GM19351 (cell line): ENCODE data around the gene PHB1.
"Not testable (repeated sequence)": the region's sequence is repeated elsewhere in the genome, so short reads cannot be mapped to it uniquely, and the experiment has no call there.

Source experiments
- ATAC-seq: cut with Tn5 transposase; IDR thresholded peaks from one replicate; pipeline ENCODE4 v1.9.1; 2021; ENCODE audit warnings: mild to moderate bottlenecking, moderate library complexity; ENCODE audit not compliant: unreplicated experiment

The PHB1 gene

GRCh38 chr17:49381793-49382192 lies 32.9 kb downstream of the PHB1 start:
- ATAC-seq, result no peak

GRCh38 chr17:49381033-49381432 lies 33.6 kb downstream of the PHB1 start:
- no peak for ATAC-seq

GRCh38 chr17:49379926-49380325 lies 34.8 kb downstream of the PHB1 start:
- ATAC-seq, result no peak

GRCh38 chr17:49378311-49378710 lies 36.4 kb downstream of the PHB1 start:
- no peak for ATAC-seq

- ATAC-seq, result no peak
These were observed 39.1 kb downstream of the PHB1 start for GRCh38 chr17:49375544-49375943.

- ATAC-seq, result no peak
These were observed 41.6 kb downstream of the PHB1 start for GRCh38 chr17:49373115-49373514.

GRCh38 chr17:49372425-49372824 lies 42.3 kb downstream of the PHB1 start:
- no peak for ATAC-seq

- ATAC-seq, result no peak
These were observed 43.5 kb downstream of the PHB1 start for GRCh38 chr17:49370971-49371834.

GRCh38 chr17:49369760-49370159 lies 44.9 kb downstream of the PHB1 start:
- no peak for ATAC-seq

GRCh38 chr17:49369089-49369488 lies 45.6 kb downstream of the PHB1 start:
- no peak for ATAC-seq

- ATAC-seq, result no peak
These were observed 49.0 kb downstream of the PHB1 start for GRCh38 chr17:49365667-49366066.

GRCh38 chr17:49365126-49365525 lies 49.6 kb downstream of the PHB1 start:
- ATAC-seq, result not testable (repeated sequence)

GRCh38 chr17:49364119-49364518 lies 50.6 kb downstream of the PHB1 start:
- no peak for ATAC-seq

- no peak for ATAC-seq
These were observed 51.4 kb downstream of the PHB1 start for GRCh38 chr17:49363251-49363650.

- no peak for ATAC-seq
These were observed 52.0 kb downstream of the PHB1 start for GRCh38 chr17:49362723-49363117.

GRCh38 chr17:49361902-49362722 lies 52.6 kb downstream of the PHB1 start, which contains the start of gene ZNF652:
TSS of gene ZNF652 (minus strand) at chr17:49362250. CDS start at chr17:49317725, 44,525 bp downstream.
- ATAC-seq, result peak; percentile 63

- peak; percentile 25 for ATAC-seq
These were observed 53.4 kb downstream of the PHB1 start for GRCh38 chr17:49361129-49361901.

GRCh38 chr17:49360796-49361128 lies 53.9 kb downstream of the PHB1 start:
- ATAC-seq, result no peak

GRCh38 chr17:49359990-49360795 lies 54.5 kb downstream of the PHB1 start:
- no peak for ATAC-seq

GRCh38 chr17:49358641-49359247 lies 55.9 kb downstream of the PHB1 start:
- ATAC-seq, result peak; percentile 36
